ENCODE data around the gene THSD7A. TPM values are rescaled to one million over a fixed set of nuclear protein-coding genes. Genes with fewer than 3 reads are reported as not detected.

THSD7A gene
- total and polyA plus RNA-seq, 4 donors, result 0.15 to 2.7 (median 1.9) TPM

DNA sequence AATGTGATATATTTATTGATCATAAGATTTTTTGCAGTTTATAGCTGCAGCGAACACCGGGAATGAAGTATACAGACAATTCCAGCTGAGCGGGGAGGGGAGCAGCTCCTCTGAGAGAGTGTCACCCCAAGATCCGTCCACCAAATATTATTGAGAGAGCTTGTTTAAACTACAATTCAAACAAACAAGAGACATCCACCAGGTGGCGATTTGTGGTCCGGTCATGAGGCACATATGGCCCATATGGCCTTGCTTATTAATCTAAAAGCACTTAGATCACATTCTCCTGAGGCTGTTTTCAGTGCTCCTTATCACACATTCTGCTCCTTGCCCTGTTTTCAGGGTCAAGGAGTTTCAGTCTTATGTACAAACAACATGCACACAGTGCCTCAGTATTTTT lies 83.1 kb downstream of the THSD7A start:
- Histone ChIP-seq H3K4me3 (ENCODE audit: low read depth in 1 of 3, low read length in 3 of 3) (no peak overlapping the region), H3K36me3 (ENCODE audit: control insufficient read depth in 4 of 4, insufficient read depth in 3 of 4, low read depth in 1 of 4, low read length in 3 of 4) (no peaks in the 10 kb centered on the region), H3K9me3 (ENCODE audit: control insufficient read depth in 4 of 4, low read length in 3 of 4) (no peaks in the 10 kb centered on the region), H3K9ac (ENCODE audit: low read depth in 1 of 2, low read length in 2 of 2) (no peak overlapping the region), H3K27ac (ENCODE audit: low read depth in 1 of 2, low read length in 2 of 2) (no peak overlapping the region), H3K4me1 (ENCODE audit: control insufficient read depth in 4 of 4, insufficient read depth in 4 of 4, low read length in 3 of 4) (no peaks in the 10 kb centered on the region), H3K27me3 (ENCODE audit: control insufficient read depth in 4 of 4, insufficient read depth in 4 of 4, low read length in 3 of 4) (no peaks in the 10 kb centered on the region)
- no peak for DNase-seq (ENCODE audit: low spot score)
- no peak for TF ChIP-seq TAF1 (conservative IDR thresholded peaks at IDR 0.05)
- TF ChIP-seq GABPA (IDR thresholded peaks at IDR 0.05 in 1 of 2, conservative IDR thresholded peaks at IDR 0.05 in 1 of 2), result no peak
- TF ChIP-seq, protein P1, sequence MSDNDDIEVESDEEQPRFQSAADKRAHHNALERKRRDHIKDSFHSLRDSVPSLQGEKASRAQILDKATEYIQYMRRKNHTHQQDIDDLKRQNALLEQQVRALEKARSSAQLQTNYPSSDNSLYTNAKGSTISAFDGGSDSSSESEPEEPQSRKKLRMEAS (IDR thresholded peaks at IDR 0.05), result no peak
- no peak for TF ChIP-seq RXRA (IDR thresholded peaks at IDR 0.05)
- TF ChIP-seq, protein P2, sequence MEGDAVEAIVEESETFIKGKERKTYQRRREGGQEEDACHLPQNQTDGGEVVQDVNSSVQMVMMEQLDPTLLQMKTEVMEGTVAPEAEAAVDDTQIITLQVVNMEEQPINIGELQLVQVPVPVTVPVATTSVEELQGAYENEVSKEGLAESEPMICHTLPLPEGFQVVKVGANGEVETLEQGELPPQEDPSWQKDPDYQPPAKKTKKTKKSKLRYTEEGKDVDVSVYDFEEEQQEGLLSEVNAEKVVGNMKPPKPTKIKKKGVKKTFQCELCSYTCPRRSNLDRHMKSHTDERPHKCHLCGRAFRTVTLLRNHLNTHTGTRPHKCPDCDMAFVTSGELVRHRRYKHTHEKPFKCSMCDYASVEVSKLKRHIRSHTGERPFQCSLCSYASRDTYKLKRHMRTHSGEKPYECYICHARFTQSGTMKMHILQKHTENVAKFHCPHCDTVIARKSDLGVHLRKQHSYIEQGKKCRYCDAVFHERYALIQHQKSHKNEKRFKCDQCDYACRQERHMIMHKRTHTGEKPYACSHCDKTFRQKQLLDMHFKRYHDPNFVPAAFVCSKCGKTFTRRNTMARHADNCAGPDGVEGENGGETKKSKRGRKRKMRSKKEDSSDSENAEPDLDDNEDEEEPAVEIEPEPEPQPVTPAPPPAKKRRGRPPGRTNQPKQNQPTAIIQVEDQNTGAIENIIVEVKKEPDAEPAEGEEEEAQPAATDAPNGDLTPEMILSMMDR (IDR thresholded peaks at IDR 0.05; ENCODE audit: low read depth, low read length, missing input control), result no peak
- TF ChIP-seq YY1 (IDR thresholded peaks at IDR 0.05), result no peak
- TF ChIP-seq SP1 (IDR thresholded peaks at IDR 0.05), result no peak
- TF ChIP-seq HNF4A (conservative IDR thresholded peaks at IDR 0.05), result no peak
- TF ChIP-seq, protein P3, sequence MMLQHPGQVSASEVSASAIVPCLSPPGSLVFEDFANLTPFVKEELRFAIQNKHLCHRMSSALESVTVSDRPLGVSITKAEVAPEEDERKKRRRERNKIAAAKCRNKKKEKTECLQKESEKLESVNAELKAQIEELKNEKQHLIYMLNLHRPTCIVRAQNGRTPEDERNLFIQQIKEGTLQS (IDR thresholded peaks at IDR 0.05), result no peak
- TF ChIP-seq, protein P4, sequence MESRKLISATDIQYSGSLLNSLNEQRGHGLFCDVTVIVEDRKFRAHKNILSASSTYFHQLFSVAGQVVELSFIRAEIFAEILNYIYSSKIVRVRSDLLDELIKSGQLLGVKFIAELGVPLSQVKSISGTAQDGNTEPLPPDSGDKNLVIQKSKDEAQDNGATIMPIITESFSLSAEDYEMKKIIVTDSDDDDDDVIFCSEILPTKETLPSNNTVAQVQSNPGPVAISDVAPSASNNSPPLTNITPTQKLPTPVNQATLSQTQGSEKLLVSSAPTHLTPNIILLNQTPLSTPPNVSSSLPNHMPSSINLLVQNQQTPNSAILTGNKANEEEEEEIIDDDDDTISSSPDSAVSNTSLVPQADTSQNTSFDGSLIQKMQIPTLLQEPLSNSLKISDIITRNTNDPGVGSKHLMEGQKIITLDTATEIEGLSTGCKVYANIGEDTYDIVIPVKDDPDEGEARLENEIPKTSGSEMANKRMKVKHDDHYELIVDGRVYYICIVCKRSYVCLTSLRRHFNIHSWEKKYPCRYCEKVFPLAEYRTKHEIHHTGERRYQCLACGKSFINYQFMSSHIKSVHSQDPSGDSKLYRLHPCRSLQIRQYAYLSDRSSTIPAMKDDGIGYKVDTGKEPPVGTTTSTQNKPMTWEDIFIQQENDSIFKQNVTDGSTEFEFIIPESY (IDR thresholded peaks at IDR 0.05), result no peak
- no peak for TF ChIP-seq HNF4G (IDR thresholded peaks at IDR 0.05)
- no peak for TF ChIP-seq RAD21 (IDR thresholded peaks at IDR 0.05)
- no peak for TF ChIP-seq EGR1 (IDR thresholded peaks at IDR 0.05; ENCODE audit: low read depth in 2 of 2)
- no peak for TF ChIP-seq NR2F2 (IDR thresholded peaks at IDR 0.05)
- TF ChIP-seq JUND (IDR thresholded peaks at IDR 0.05), result no peak
- TF ChIP-seq FOXA1 (IDR thresholded peaks at IDR 0.05), result no peak
- no peak for TF ChIP-seq FOXA2 (IDR thresholded peaks at IDR 0.05)
- TF ChIP-seq, protein P5, sequence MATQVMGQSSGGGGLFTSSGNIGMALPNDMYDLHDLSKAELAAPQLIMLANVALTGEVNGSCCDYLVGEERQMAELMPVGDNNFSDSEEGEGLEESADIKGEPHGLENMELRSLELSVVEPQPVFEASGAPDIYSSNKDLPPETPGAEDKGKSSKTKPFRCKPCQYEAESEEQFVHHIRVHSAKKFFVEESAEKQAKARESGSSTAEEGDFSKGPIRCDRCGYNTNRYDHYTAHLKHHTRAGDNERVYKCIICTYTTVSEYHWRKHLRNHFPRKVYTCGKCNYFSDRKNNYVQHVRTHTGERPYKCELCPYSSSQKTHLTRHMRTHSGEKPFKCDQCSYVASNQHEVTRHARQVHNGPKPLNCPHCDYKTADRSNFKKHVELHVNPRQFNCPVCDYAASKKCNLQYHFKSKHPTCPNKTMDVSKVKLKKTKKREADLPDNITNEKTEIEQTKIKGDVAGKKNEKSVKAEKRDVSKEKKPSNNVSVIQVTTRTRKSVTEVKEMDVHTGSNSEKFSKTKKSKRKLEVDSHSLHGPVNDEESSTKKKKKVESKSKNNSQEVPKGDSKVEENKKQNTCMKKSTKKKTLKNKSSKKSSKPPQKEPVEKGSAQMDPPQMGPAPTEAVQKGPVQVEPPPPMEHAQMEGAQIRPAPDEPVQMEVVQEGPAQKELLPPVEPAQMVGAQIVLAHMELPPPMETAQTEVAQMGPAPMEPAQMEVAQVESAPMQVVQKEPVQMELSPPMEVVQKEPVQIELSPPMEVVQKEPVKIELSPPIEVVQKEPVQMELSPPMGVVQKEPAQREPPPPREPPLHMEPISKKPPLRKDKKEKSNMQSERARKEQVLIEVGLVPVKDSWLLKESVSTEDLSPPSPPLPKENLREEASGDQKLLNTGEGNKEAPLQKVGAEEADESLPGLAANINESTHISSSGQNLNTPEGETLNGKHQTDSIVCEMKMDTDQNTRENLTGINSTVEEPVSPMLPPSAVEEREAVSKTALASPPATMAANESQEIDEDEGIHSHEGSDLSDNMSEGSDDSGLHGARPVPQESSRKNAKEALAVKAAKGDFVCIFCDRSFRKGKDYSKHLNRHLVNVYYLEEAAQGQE (IDR thresholded peaks at IDR 0.05), result no peak
- WGBS, result 93% methylated on average over 6 of the region's 6 CpGs

All from liver (tissue), 9 donors.